SJCRH30 (cell line): Measurements from ENCODE around the gene CGNL1. TPM values are rescaled to one million over a fixed set of nuclear protein-coding genes. Genes with fewer than 3 reads are reported as not detected.

Source experiments
- DNase-seq, 2 experiments: peaks; one replicate each; pipeline ENCODE4 v3.0.0-alpha.2; 2015 to 2020
- H3K27ac ChIP-seq: fragments of 250-450 bp; sonication (Bioruptor Pico); 2 replicates; pipeline ENCODE4 v1.5.1; 2020; ENCODE audit warnings: mild to moderate bottlenecking, moderate library complexity
- H3K27me3 ChIP-seq: fragments of 250-450 bp; sonication (Bioruptor Pico); 2 replicates; pipeline ENCODE4 v1.5.1; 2020; ENCODE audit warnings: mild to moderate bottlenecking, moderate library complexity
- H3K36me3 ChIP-seq: fragments of 250-450 bp; sonication (Bioruptor Pico); 2 replicates; pipeline ENCODE4 v1.5.1; 2020; ENCODE audit warnings: mild to moderate bottlenecking, moderate library complexity
- H3K4me1 ChIP-seq: fragments of 250-450 bp; sonication (Bioruptor Pico); 2 replicates; pipeline ENCODE4 v1.5.1; 2020; ENCODE audit warnings: mild to moderate bottlenecking, moderate library complexity
- H3K4me3 ChIP-seq: fragments of 250-450 bp; sonication (Bioruptor Pico); 2 replicates; pipeline ENCODE4 v1.5.1; 2020; ENCODE audit warnings: mild to moderate bottlenecking, moderate library complexity
- H3K9me3 ChIP-seq: fragments of 250-450 bp; sonication (Bioruptor Pico); replicated peaks from 2 replicates; pipeline ENCODE4 v1.5.1; 2020; ENCODE audit warnings: mild to moderate bottlenecking, moderate library complexity
- total RNA-seq: library from RNA; depleted of rRNA; stranded (reverse); fragments of >200 nt; shearing (Covaris generic); gene quantifications from 2 replicates; pipeline ENCODE4 v1.2.3, GENCODE V29; 2014

Gene CGNL1
- total RNA-seq, 1 experiment from 2014 or later = 5.5 TPM

GRCh38 chr15:57364282-57365007 is 11.9 kb upstream of the CGNL1 start:
- DNase-seq = no peak
- H3K27ac ChIP-seq = no peak overlapping the region

GRCh38 chr15:57367556-57367955 is 8.7 kb upstream of the CGNL1 start:
- Histone ChIP-seq H3K27ac (no peak overlapping the region), H3K4me1 (no peaks in the 10 kb centered on the region), H3K9me3 (no peaks in the 10 kb centered on the region; the same call in 1 of the 2 replicates), H3K27me3 (no peaks in the 10 kb centered on the region), H3K36me3 (no peaks in the 10 kb centered on the region), H3K4me3 (no peak overlapping the region)
- no peak for DNase-seq

More at GRCh38 chr15:57364282-57365007, 11.9 kb upstream of the CGNL1 start:
- Histone ChIP-seq H3K4me1 (no peaks in the 10 kb centered on the region), H3K4me3 (no peak overlapping the region), H3K36me3 (no peaks in the 10 kb centered on the region), H3K9me3 (no peaks in the 10 kb centered on the region; the same call in 1 of the 2 replicates), H3K27me3 (no peaks in the 10 kb centered on the region)

GRCh38 chr15:57370929-57371328 is 5.4 kb upstream of the CGNL1 start:
- no peak overlapping the region for H3K4me3 ChIP-seq
- H3K27me3 ChIP-seq = no peaks in the 10 kb centered on the region
- DNase-seq = no peak
- H3K27ac ChIP-seq = no peak overlapping the region
- H3K36me3 ChIP-seq = no peaks in the 10 kb centered on the region
- no peaks in the 10 kb centered on the region for H3K4me1 ChIP-seq
- no peaks in the 10 kb centered on the region; the same call in 1 of the 2 replicates for H3K9me3 ChIP-seq

GRCh38 chr15:57373251-57373881 is 2.9 kb upstream of the CGNL1 start:
- Histone ChIP-seq H3K27me3 (no peaks in the 10 kb centered on the region), H3K9me3 (no peaks in the 10 kb centered on the region; the same call in 1 of the 2 replicates), H3K36me3 (no peaks in the 10 kb centered on the region), H3K4me3 (no peak overlapping the region), H3K4me1 (no peaks in the 10 kb centered on the region), H3K27ac (no peak overlapping the region)
- no peak for DNase-seq

- DNase-seq = no peak
- Histone ChIP-seq H3K4me1 (no peaks in the 10 kb centered on the region), H3K36me3 (no peaks in the 10 kb centered on the region), H3K27me3 (no peaks in the 10 kb centered on the region), H3K4me3 (no peak overlapping the region), H3K9me3 (no peaks in the 10 kb centered on the region), H3K27ac (no peak overlapping the region)
Observed at GRCh38 chr15:57373882-57374276, 2.4 kb upstream of the CGNL1 start.

DNA sequence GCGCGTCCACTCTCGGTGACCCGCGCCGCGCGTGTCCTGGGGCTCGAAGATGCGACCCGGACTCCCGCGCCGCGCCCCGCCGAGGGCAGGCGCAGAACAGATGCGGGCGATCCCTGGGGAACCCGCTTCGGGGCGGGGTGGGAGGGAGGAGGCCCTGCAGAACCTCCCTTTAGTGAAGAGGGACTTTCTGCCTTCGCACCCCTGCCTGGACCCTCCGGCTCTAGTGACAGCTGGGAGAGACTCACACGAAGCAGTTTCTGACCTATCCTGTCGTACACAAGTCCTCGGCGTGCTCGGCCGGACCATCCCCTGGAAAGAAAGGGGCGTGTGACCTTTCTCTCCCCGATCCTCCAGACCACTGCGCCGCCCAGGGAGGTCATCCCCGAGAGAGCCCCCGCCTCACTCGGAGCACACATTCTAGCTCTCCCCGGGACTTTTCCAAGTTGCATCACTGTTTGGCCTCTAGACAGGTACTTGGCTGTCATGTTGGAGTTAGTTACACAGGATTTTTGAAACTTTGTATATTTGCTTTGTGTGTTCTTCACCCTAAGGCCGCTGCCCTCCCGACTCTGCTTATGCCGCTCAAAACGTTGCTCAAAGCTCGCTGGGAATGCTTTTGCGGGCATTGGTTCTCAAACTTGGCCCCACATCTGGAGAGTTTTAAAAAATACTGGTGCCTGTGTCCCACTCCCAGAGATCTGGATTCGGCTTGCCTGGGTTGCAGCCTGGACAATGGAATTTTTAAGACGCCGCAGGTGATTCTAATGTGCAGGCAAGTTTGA is 582 bp downstream of the CGNL1 start:
- Histone ChIP-seq H3K4me3 (peak overlapping the region; percentile 90), H3K4me1 (no peaks in the 10 kb centered on the region; the same call in 1 of the 2 replicates), H3K36me3 (no peaks in the 10 kb centered on the region), H3K9me3 (no peaks in the 10 kb centered on the region), H3K27me3 (no peaks in the 10 kb centered on the region), H3K27ac (no peak overlapping the region; the same call in 1 of the 2 replicates)
- DNase-seq = peak; percentile 75 to 77

- Histone ChIP-seq H3K27me3 (no peaks in the 10 kb centered on the region), H3K4me3 (peak overlapping the region; percentile 90), H3K36me3 (no peaks in the 10 kb centered on the region), H3K4me1 (no peaks in the 10 kb centered on the region; the same call in 1 of the 2 replicates), H3K9me3 (no peaks in the 10 kb centered on the region), H3K27ac (no peak overlapping the region)
- no peak for DNase-seq
Observed at GRCh38 chr15:57377478-57377847, 1.2 kb downstream of the CGNL1 start.

GRCh38 chr15:57379487-57379886 is 3.2 kb downstream of the CGNL1 start:
- H3K9me3 ChIP-seq = no peaks in the 10 kb centered on the region
- no peaks in the 10 kb centered on the region for H3K27me3 ChIP-seq
- H3K27ac ChIP-seq = no peak overlapping the region

GRCh38 chr15:57380854-57381253 is 4.5 kb downstream of the CGNL1 start:
- Histone ChIP-seq H3K36me3 (no peaks in the 10 kb centered on the region), H3K4me1 (no peaks in the 10 kb centered on the region; the same call in 1 of the 2 replicates), H3K4me3 (no peak overlapping the region), H3K9me3 (no peaks in the 10 kb centered on the region), H3K27me3 (no peaks in the 10 kb centered on the region), H3K27ac (no peak overlapping the region)
- no peak for DNase-seq

More at GRCh38 chr15:57379487-57379886, 3.2 kb downstream of the CGNL1 start:
- H3K4me1 ChIP-seq = no peaks in the 10 kb centered on the region; the same call in 1 of the 2 replicates
- DNase-seq = no peak
- H3K4me3 ChIP-seq = no peak overlapping the region
- no peaks in the 10 kb centered on the region for H3K36me3 ChIP-seq

- Histone ChIP-seq H3K27me3 (no peaks in the 10 kb centered on the region), H3K4me3 (no peak overlapping the region), H3K9me3 (no peaks in the 10 kb centered on the region), H3K4me1 (no peaks in the 10 kb centered on the region; the same call in 1 of the 2 replicates), H3K36me3 (no peaks in the 10 kb centered on the region), H3K27ac (no peak overlapping the region)
- DNase-seq = peak in 1 of 2 experiments; percentile 30
Observed at GRCh38 chr15:57382215-57382614, 5.9 kb downstream of the CGNL1 start.

- H3K4me3 ChIP-seq = no peak overlapping the region
- no peak overlapping the region for H3K27ac ChIP-seq
- no peaks in the 10 kb centered on the region for H3K36me3 ChIP-seq
- H3K27me3 ChIP-seq = no peaks in the 10 kb centered on the region
- H3K4me1 ChIP-seq = no peaks in the 10 kb centered on the region; the same call in 1 of the 2 replicates
- no peak for DNase-seq
- no peaks in the 10 kb centered on the region for H3K9me3 ChIP-seq
Observed at GRCh38 chr15:57382969-57383368, 6.7 kb downstream of the CGNL1 start.

DNA sequence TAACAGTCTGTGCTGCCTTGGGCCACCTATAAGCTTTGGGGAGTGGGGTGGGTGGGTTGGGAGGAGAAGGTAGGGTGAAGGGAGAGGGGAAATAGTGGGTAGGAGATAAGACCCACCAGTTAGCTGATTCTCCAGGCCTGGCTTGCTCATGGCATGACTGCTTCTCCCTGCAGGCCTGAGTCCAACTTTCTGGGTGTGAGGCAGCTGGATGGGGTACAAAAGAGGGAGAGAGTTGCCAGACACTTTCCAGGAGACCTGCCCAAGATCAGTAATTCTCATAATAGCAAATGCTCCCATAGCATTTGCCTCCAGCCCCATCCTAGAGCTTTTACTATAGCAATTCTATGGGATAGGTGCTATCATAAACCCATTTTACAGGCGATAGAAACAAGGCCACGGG is 7.7 kb downstream of the CGNL1 start:
- no peak overlapping the region for H3K27ac ChIP-seq
- H3K4me1 ChIP-seq = no peaks in the 10 kb centered on the region; the same call in 1 of the 2 replicates
- H3K27me3 ChIP-seq = no peaks in the 10 kb centered on the region
- H3K36me3 ChIP-seq = no peaks in the 10 kb centered on the region
- H3K9me3 ChIP-seq = no peaks in the 10 kb centered on the region
- DNase-seq = no peak
- H3K4me3 ChIP-seq = no peak overlapping the region

GRCh38 chr15:57384816-57385215 is 8.5 kb downstream of the CGNL1 start:
- no peak for DNase-seq
- H3K27me3 ChIP-seq = no peaks in the 10 kb centered on the region
- no peak overlapping the region for H3K4me3 ChIP-seq
- no peaks in the 10 kb centered on the region; the same call in 1 of the 2 replicates for H3K4me1 ChIP-seq
- H3K27ac ChIP-seq = no peak overlapping the region
- H3K9me3 ChIP-seq = no peaks in the 10 kb centered on the region
- no peaks in the 10 kb centered on the region for H3K36me3 ChIP-seq

DNA sequence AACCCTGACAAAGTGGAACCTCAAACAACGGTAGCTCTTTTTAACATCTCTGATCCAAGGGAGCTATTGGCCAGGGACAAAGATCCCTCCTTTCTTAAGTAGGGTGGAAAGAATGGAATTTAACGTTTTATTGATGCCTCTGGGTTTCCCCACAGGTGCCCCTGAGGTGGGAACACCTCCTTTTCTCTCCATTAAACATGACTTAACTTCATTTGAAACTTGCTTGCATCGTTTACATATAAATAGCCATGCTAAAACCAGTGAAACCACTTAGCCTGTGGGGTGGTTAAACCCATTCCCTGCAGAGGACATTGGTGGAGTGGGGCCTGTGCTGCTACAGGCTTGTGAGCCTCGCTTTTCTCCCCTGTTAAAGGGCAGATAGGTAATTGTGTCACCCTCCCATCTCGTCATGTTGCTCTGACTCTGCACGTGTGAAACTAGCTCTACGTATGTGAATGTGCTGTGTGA is 9.7 kb downstream of the CGNL1 start:
- Histone ChIP-seq H3K4me3 (no peak overlapping the region), H3K27me3 (no peaks in the 10 kb centered on the region), H3K9me3 (no peaks in the 10 kb centered on the region), H3K4me1 (no peaks in the 10 kb centered on the region; the same call in 1 of the 2 replicates), H3K27ac (no peak overlapping the region), H3K36me3 (no peaks in the 10 kb centered on the region)
- DNase-seq = no peak

- H3K9me3 ChIP-seq = no peaks in the 10 kb centered on the region
- H3K4me1 ChIP-seq = no peaks in the 10 kb centered on the region; the same call in 1 of the 2 replicates
- H3K36me3 ChIP-seq = no peaks in the 10 kb centered on the region
- no peak overlapping the region for H3K4me3 ChIP-seq
- no peak for DNase-seq
- no peaks in the 10 kb centered on the region for H3K27me3 ChIP-seq
- no peak overlapping the region for H3K27ac ChIP-seq
Observed at GRCh38 chr15:57386976-57387375, 10.7 kb downstream of the CGNL1 start.
